GM12878 (cell line): ENCODE measurements around the gene LTBP2. TPM values are rescaled to one million over a fixed set of nuclear protein-coding genes. Genes with fewer than 3 reads are reported as not detected.

Experiments
- ATAC-seq: fragments of 200-7000 bp; cut with Tn5 transposase; 3 replicates; pipeline ENCODE4 v1.9.1; 2020; ENCODE audit warnings: mild to moderate bottlenecking, moderate library complexity
- BruUV-seq: library from RNA; stranded (reverse); fragments of 400-500 nt; replicated peaks from 2 replicates; lab custom pipeline; 2021; lab: Mats Ljungman, UMichigan
- CTCF ChIA-PET: fragments of 300-600 bp; sonication (Branson Sonifier 250); formaldehyde crosslinking; extraction: SDS; loops from one replicate; lab custom pipeline; 2021; ENCODE audit warnings: inconsistent platforms; lab: Yijun Ruan, JAX
- POLR2A ChIA-PET: fragments of 350-600 bp; formaldehyde crosslinking; extraction: SDS; loops from one replicate; lab custom pipeline; 2021; ENCODE audit warnings: inconsistent platforms; lab: Charles Lee
- RAD21 ChIA-PET: fragments of 300-600 bp; sonication (Branson Sonifier 250); formaldehyde crosslinking; loops from one replicate; lab custom pipeline; 2023; ENCODE audit warnings: antibody characterized with exemption; ENCODE audit not compliant: unreplicated experiment; lab: Charles Lee
- SMC1A ChIA-PET: fragments of 300-600 bp; sonication (Branson Sonifier 250); formaldehyde crosslinking; loops from one replicate; lab custom pipeline; 2023; ENCODE audit not compliant: unreplicated experiment, uncharacterized antibody; lab: Charles Lee
- DNase-seq: peaks from one replicate; pipeline ENCODE4 v3.0.0-alpha.2; 2011; ENCODE audit warnings: low read depth, low spot score
- FAIRE-seq: peaks from 3 replicates; lab custom pipeline; 2011; peaks lifted over from hg19 to GRCh38; lab: Jason Lieb, UNC
- H2AFZ ChIP-seq: 2 replicates; pipeline ENCODE4 v1.6.0; 2011; ENCODE audit warnings: low read depth, low read length, control low read depth; ENCODE audit not compliant: control insufficient read depth
- H3K27ac ChIP-seq: 2 replicates; pipeline ENCODE4 v1.5.1; 2011; ENCODE audit warnings: control low read depth; ENCODE audit not compliant: control insufficient read depth, insufficient read depth
- H3K27me3 ChIP-seq, 2 experiments: replicated peaks in 1 of 2; 2 replicates each; pipeline versions ENCODE4 v1.6.0 to v1.6.1; 2011; ENCODE audit warnings: low read length in 1 of 2; ENCODE audit not compliant: control insufficient read depth in 2 of 2, insufficient read depth in 2 of 2
- H3K36me3 ChIP-seq, 2 experiments: 2 replicates each; pipeline ENCODE4 v1.5.1; 2011; ENCODE audit warnings: low read length in 1 of 2; ENCODE audit not compliant: control insufficient read depth in 2 of 2, insufficient read depth in 2 of 2
- H3K4me1 ChIP-seq: 2 replicates; pipeline ENCODE4 v1.6.1; 2011; ENCODE audit warnings: mild to moderate bottlenecking, low read length, moderate library complexity, mixed read lengths; ENCODE audit not compliant: control insufficient read depth, insufficient read depth
- H3K4me2 ChIP-seq: 2 replicates; pipeline ENCODE4 v1.6.0; 2011; ENCODE audit warnings: control low read depth; ENCODE audit not compliant: control insufficient read depth, insufficient read depth
- H3K4me3 ChIP-seq: fragments of 200-600 bp; sonication (generic); 2 replicates; pipeline ENCODE4 v1.5.1; 2016
- H3K79me2 ChIP-seq: 2 replicates; pipeline ENCODE4 v1.6.0; 2011; ENCODE audit warnings: low read length; ENCODE audit not compliant: control insufficient read depth, insufficient read depth
- H3K9ac ChIP-seq: 2 replicates; pipeline ENCODE4 v1.8.0; 2011; ENCODE audit warnings: low read length, control low read depth, mixed read lengths; ENCODE audit not compliant: control insufficient read depth, insufficient read depth
- H3K9me3 ChIP-seq: replicated peaks from 3 replicates; pipeline ENCODE4 v1.5.1; 2011; ENCODE audit warnings: mild to moderate bottlenecking, low read length; ENCODE audit not compliant: control insufficient read depth, insufficient read depth
- H4K20me1 ChIP-seq: 2 replicates; pipeline ENCODE4 v1.6.0; 2011; ENCODE audit not compliant: control insufficient read depth, insufficient read depth
- EED ChIP-seq: sonication (generic); IDR thresholded peaks from 2 replicates; pipeline ENCODE4 v1.6.1; 2016; ENCODE audit warnings: antibody characterized with exemption, low read depth
- EP300 ChIP-seq, 2 experiments: fragments of 150-350 bp in 1 of 2; IDR thresholded peaks; 2 replicates each; pipeline ENCODE4 v1.6.1; 2011 to 2012; ENCODE audit warnings: low read depth in 2 of 2, low read length in 2 of 2, borderline replicate concordance in 1 of 2, improper control_type of control experiment in 1 of 2, inconsistent platforms in 1 of 2; ENCODE audit not compliant: control insufficient read depth in 1 of 2
- IKZF2 ChIP-seq, 2 experiments: fragments of 450-650 bp; IDR thresholded peaks; 2 replicates each; pipeline ENCODE4 v1.6.1; 2017; ENCODE audit warnings: mild to moderate bottlenecking in 2 of 2, moderate library complexity in 2 of 2
- KAT2A ChIP-seq: conservative IDR thresholded peaks from 2 replicates; pipeline ENCODE4 v1.6.1; 2011; ENCODE audit warnings: low read depth, low read length; ENCODE audit not compliant: control insufficient read depth
- MAX ChIP-seq: IDR thresholded peaks from 2 replicates; pipeline ENCODE4 v1.6.1; 2012; ENCODE audit warnings: low read depth, low read length, improper control_type of control experiment
- NR2F1 ChIP-seq: fragments of 450-650 bp; conservative IDR thresholded peaks from 2 replicates; pipeline ENCODE4 v1.6.1; 2017; ENCODE audit warnings: mild to moderate bottlenecking
- PAX5 ChIP-seq: IDR thresholded peaks from 2 replicates; pipeline ENCODE4 v1.6.1; 2011; ENCODE audit warnings: low read depth, low read length, borderline replicate concordance
- POLR2A ChIP-seq: IDR thresholded peaks from 2 replicates; pipeline ENCODE4 v1.6.1; 2011; ENCODE audit warnings: low read depth, mild to moderate bottlenecking, low read length
- RAD51 ChIP-seq: fragments of 450-650 bp; IDR thresholded peaks from 2 replicates; pipeline ENCODE4 v1.6.1; 2016; ENCODE audit warnings: moderate library complexity, mild to moderate bottlenecking, inconsistent platforms
- RCOR1 ChIP-seq: conservative IDR thresholded peaks from 2 replicates; pipeline ENCODE4 v1.6.1; 2012; ENCODE audit warnings: low read depth, low read length, improper control_type of control experiment
- RELA ChIP-seq: fragments of 450-650 bp; IDR thresholded peaks from 2 replicates; pipeline ENCODE4 v1.8.0; 2014; ENCODE audit warnings: borderline replicate concordance; ENCODE audit not compliant: partially characterized antibody
- RUNX3 ChIP-seq: IDR thresholded peaks from 2 replicates; pipeline ENCODE4 v1.6.1; 2012; ENCODE audit warnings: low read length, inconsistent platforms
- SREBF1 ChIP-seq: IDR thresholded peaks from 2 replicates; pipeline ENCODE4 v1.6.1; 2012; ENCODE audit warnings: mild to moderate bottlenecking, low read length
- STAT1 ChIP-seq: fragments of 450-650 bp; conservative IDR thresholded peaks from 2 replicates; pipeline ENCODE4 v1.6.1; 2014; ENCODE audit warnings: antibody characterized with exemption, mild to moderate bottlenecking
- SUPT20H ChIP-seq: IDR thresholded peaks from 2 replicates; pipeline ENCODE4 v1.6.1; 2011; ENCODE audit warnings: low read depth, mild to moderate bottlenecking, low read length, moderate library complexity, borderline replicate concordance; ENCODE audit not compliant: control insufficient read depth
- TARDBP ChIP-seq: IDR thresholded peaks from 2 replicates; pipeline ENCODE4 v1.6.1; 2016; ENCODE audit warnings: borderline replicate concordance
- TCF3 ChIP-seq: IDR thresholded peaks from 2 replicates; pipeline ENCODE4 v1.6.1; 2012; ENCODE audit warnings: low read depth, mild to moderate bottlenecking, low read length, borderline replicate concordance; ENCODE audit not compliant: insufficient read depth
- ZNF24 ChIP-seq: fragments of 450-650 bp; IDR thresholded peaks from 2 replicates; pipeline ENCODE4 v1.6.1; 2017; ENCODE audit warnings: antibody characterized with exemption, mild to moderate bottlenecking
- WGBS: methylation state at CpG from one replicate; pipeline ENCODE4 v1.1.6; 2016; ENCODE audit warnings: low lambda C conversion rate; ENCODE audit not compliant: insufficient replicate concordance, insufficient coverage; ENCODE audit errors: missing lambda C conversion rate; 5-methylcytosine and 5-hydroxymethylcytosine counted together
- in situ Hi-C: fragments of 300-500 bp; cut with MboI; formaldehyde crosslinking; loops from 9 replicates; pipeline ENCODE4 v1.14.3; 2018; ENCODE audit warnings: mixed read lengths
- intact Hi-C: fragments of 100-400 bp; cut with micrococcal nuclease; formaldehyde crosslinking; loops from one replicate; pipeline ENCODE4 v1.14.2; 2022; ENCODE audit not compliant: unreplicated experiment
- polyA plus RNA-seq, 11 experiments: library from polyadenylated mRNA; depleted of rRNA in 4 of 11; unstranded in 6 of 11; stranded (reverse) in 5 of 11; fragments of >200 nt; fragmentation: Nextera tagmentation in 4 of 11; fragmentation: Illumina TruSeq in 1 of 11; extraction: Ambion mirVana in 4 of 11; extraction: Trizol in 1 of 11; gene quantifications; 1 replicate in 1 of 11; 2 replicates in 10 of 11; pipeline versions ENCODE4 v1.2.1 to v1.2.3, GENCODE V29; 2011 to 2016; ENCODE audit warnings: inconsistent platforms in 2 of 11, missing spikeins in 2 of 11, low read depth in 1 of 11
- total RNA-seq, 4 experiments: library from RNA; depleted of rRNA in 3 of 4; stranded (reverse); fragments of >200 nt in 3 of 4; fragmentation: Illumina TruSeq in 1 of 4; extraction: Trizol in 1 of 4; gene quantifications; 2 replicates each; pipeline versions ENCODE4 v1.2.1 to v1.2.3, GENCODE V29; 2013 to 2021
- TF ChIP-seq, protein P1 (sequence below): IDR thresholded peaks from 2 replicates; pipeline ENCODE4 v1.6.1; 2011; ENCODE audit warnings: mild to moderate bottlenecking, low read depth, low read length, moderate library complexity; ENCODE audit not compliant: insufficient replicate concordance

LTBP2 gene
- total and polyA plus RNA-seq, 10 of the 15 experiments (the other 5 are each of a cell fraction or from before 2014, with no cell fraction given) = 0.03 to 0.23 (median 0.06) TPM; not detected in 1

DNA sequence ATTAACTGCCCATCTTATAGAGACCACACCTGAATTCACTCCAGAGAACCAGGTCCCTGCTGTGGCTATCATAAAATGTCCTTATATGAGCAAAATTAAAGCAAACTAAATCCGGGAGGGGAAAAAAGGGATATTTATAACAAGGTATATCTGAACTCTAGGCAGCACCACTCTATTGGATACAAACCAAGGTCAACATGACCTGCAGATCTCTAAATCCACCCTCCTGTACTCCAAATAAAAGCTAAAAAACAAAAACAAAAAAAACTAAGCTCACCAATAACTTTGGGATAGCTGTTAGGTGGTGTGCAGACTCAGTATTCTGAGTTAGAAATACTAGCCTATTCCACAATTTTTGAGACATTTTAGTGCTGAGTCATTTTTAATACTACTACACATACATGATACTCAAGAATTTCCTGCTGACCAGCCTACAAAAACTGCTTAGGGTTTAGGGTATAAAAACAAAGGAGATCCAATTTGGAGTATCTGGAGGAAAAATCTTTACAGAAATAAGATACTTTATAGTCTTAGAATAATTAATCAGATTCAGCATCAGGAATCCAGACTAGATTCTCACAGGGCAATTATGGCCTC, 46.6 kb upstream of the LTBP2 start:
- RAD21 ChIA-PET = interaction anchor here (0.7 kb wide), 1 partner anchor 50 kb away, joined by 3 read pairs; no protein-coding TSS in a partner anchor
- intact Hi-C loops = no loop called here
- POLR2A ChIA-PET = no interaction called here

DNA sequence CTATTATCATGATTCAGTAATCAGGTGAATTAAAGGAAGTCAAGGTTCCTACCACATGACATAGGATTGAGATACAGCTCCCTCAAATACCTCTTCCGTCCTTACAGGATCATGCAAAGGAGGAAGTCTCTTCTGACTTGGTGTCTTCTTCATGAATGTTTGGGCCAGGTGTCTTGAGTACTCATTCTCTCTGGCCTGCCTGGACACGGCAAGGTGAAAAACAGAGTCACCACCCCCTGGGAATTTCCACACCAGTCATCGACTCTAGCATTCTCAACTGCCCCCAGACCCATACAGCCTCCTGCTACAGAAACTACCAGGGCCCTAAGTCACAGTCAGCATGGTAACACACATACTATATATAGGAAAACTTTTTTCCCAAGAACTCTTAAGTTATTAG, 44.9 kb upstream of the LTBP2 start:
- RAD21 ChIA-PET = no interaction called here
- SMC1A ChIA-PET = interaction anchor here (0.7 to 1.1 kb wide), 3 partner anchors 10 to 114 kb away, joined by 3 to 6 read pairs (median 3); no protein-coding TSS in a partner anchor
- Histone ChIP-seq H2AFZ (no peak overlapping the region), H3K27me3 (no peaks in the 10 kb centered on the region), H3K9me3 (no peaks in the 10 kb centered on the region), H3K4me2 (no peak overlapping the region), H3K36me3 (peaks cover 3 to 7% of the 10 kb centered on the region in 2 experiments; a peak in 3 of 4 replicates), H3K4me1 (0 out of 2 replicates have a peak, but pooled peaks cover 3% of the 10 kb centered on the region), H3K9ac (no peak overlapping the region), H3K4me3 (no peak overlapping the region), H4K20me1 (no peaks in the 10 kb centered on the region), H3K79me2 (no peaks in the 10 kb centered on the region), H3K27ac (no peak overlapping the region)
- POLR2A ChIA-PET = interaction anchor here (0.6 kb wide), 1 partner anchor 43 kb away, joined by 3 read pairs; no protein-coding TSS in a partner anchor
- in situ Hi-C loops = no loop called here
- intact Hi-C loops = no loop called here
- peak; percentile 1 for DNase-seq
- peak; percentile 56 for ATAC-seq
- whole genome bisulfite sequencing = 90% methylated on average over 3 of the region's 3 CpGs
- TF ChIP-seq, protein P1, sequence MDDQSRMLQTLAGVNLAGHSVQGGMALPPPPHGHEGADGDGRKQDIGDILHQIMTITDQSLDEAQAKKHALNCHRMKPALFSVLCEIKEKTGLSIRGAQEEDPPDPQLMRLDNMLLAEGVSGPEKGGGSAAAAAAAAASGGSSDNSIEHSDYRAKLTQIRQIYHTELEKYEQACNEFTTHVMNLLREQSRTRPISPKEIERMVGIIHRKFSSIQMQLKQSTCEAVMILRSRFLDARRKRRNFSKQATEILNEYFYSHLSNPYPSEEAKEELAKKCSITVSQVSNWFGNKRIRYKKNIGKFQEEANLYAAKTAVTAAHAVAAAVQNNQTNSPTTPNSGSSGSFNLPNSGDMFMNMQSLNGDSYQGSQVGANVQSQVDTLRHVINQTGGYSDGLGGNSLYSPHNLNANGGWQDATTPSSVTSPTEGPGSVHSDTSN = no peak
- TF ChIP-seq MAX = no peak
- TF ChIP-seq KAT2A = no peak
- no peak for TF ChIP-seq RAD51
- TF ChIP-seq EED = no peak
- no peak for TF ChIP-seq TCF3
- no peak for TF ChIP-seq TARDBP
- TF ChIP-seq EP300 (IDR thresholded peaks at IDR 0.05; ENCODE audit: borderline replicate concordance in 1 of 2, control insufficient read depth in 1 of 2, low read depth in 2 of 2, low read length in 2 of 2) = no peak
- no TSS peak for BruUV-seq
- FAIRE-seq = no peak
- CTCF ChIA-PET = interaction anchor here (1.5 kb wide), 1 partner anchor 11 kb away, joined by 3 read pairs; no protein-coding TSS in a partner anchor

More for the DNA sequence above, 46.6 kb upstream of the LTBP2 start:
- WGBS = 100% methylated on average over 1 of the region's 1 CpG
- ChIA-PET SMC1A (no interaction called here), CTCF (no interaction called here)
- Histone ChIP-seq H3K36me3 (peaks cover 10% of the 10 kb centered on the region in 2 experiments), H3K27me3 (no peaks in the 10 kb centered on the region), H2AFZ (no peak overlapping the region), H3K9ac (no peak overlapping the region), H3K4me1 (0 out of 2 replicates have a peak, but pooled peaks cover 3% of the 10 kb centered on the region), H3K79me2 (no peaks in the 10 kb centered on the region), H3K4me3 (no peak overlapping the region), H4K20me1 (no peaks in the 10 kb centered on the region), H3K9me3 (no peaks in the 10 kb centered on the region), H3K4me2 (no peak overlapping the region), H3K27ac (no peak overlapping the region)
- in situ Hi-C loops = no loop called here
- TF ChIP-seq RCOR1 = no peak
- TF ChIP-seq KAT2A = no peak
- TF ChIP-seq STAT1 = no peak
- TF ChIP-seq SUPT20H = no peak
- TF ChIP-seq POLR2A = no peak
- no peak for TF ChIP-seq IKZF2 (IDR thresholded peaks at IDR 0.05)
- TF ChIP-seq RUNX3 = no peak
- TF ChIP-seq PAX5 = no peak
- TF ChIP-seq ZNF24 = no peak
- no peak for TF ChIP-seq TARDBP
- no peak for TF ChIP-seq NR2F1
- TF ChIP-seq SREBF1 = no peak
- no peak for TF ChIP-seq RELA
- DNase-seq (no peak), FAIRE-seq (no peak), ATAC-seq (no peak)
- no TSS peak for BruUV-seq
